Kidney (tissue), 14 donors: ENCODE results near the gene MREG. TPM values are rescaled to one million over a fixed set of nuclear protein-coding genes. Genes with fewer than 3 reads are reported as not detected.
A peak's percentile ranks its signal among the peaks of the same experiment; 100 is the strongest.

Experiments used
- DNase-seq, 5 donors: peaks; one replicate each; pipeline ENCODE4 v3.0.0-alpha.2; 2013 to 2020
- FAIRE-seq: peaks from 2 replicates; lab custom pipeline; 2012; peaks lifted over from hg19 to GRCh38; lab: Jason Lieb, UNC
- H3K27ac ChIP-seq, 2 donors: one replicate each; pipeline ENCODE4 v1.7.0; 2013; ENCODE audit warnings: low read depth in 2 of 2, low read length in 2 of 2, inconsistent platforms in 1 of 2
- H3K27me3 ChIP-seq: one replicate; pipeline ENCODE4 v1.7.1; 2013; ENCODE audit warnings: low read length, inconsistent platforms; ENCODE audit not compliant: control insufficient read depth, insufficient read depth
- H3K36me3 ChIP-seq, 3 donors: one replicate each; pipeline versions ENCODE4 v1.7.0 to v1.7.1; 2013; ENCODE audit warnings: low read length in 3 of 3, control low read depth in 1 of 3, inconsistent platforms in 1 of 3; ENCODE audit not compliant: insufficient read depth in 3 of 3, control insufficient read depth in 2 of 3
- H3K4me1 ChIP-seq, 3 donors: one replicate each; pipeline versions ENCODE4 v1.7.0 to v1.7.1; 2013; ENCODE audit warnings: low read length in 3 of 3, inconsistent platforms in 1 of 3, low read depth in 1 of 3; ENCODE audit not compliant: control insufficient read depth in 2 of 3, insufficient read depth in 2 of 3
- H3K4me3 ChIP-seq, 3 donors: one replicate each; pipeline versions ENCODE4 v1.7.0 to v1.8.1; 2013; ENCODE audit warnings: low read length in 3 of 3, control low read depth in 1 of 3, inconsistent platforms in 1 of 3
- H3K9ac ChIP-seq, 3 donors: one replicate each; pipeline versions ENCODE4 v1.7.0 to v1.7.1; 2013; ENCODE audit warnings: low read length in 3 of 3, control low read depth in 1 of 3, inconsistent platforms in 1 of 3
- H3K9me3 ChIP-seq, 3 donors: one replicate each; pipeline versions ENCODE4 v1.7.0 to v1.7.1; 2013; ENCODE audit warnings: low read length in 3 of 3, control low read depth in 1 of 3, inconsistent platforms in 1 of 3; ENCODE audit not compliant: control insufficient read depth in 2 of 3, insufficient read depth in 1 of 3
- intact Hi-C: fragments of 100-400 bp; cut with DNase I; formaldehyde crosslinking; loops from one replicate; pipeline ENCODE4 v1.11.1; 2022
- polyA plus RNA-seq: library from polyadenylated mRNA; stranded (reverse); fragments of 350-450 nt; fragmentation: Illumina TruSeq; extraction: RNeasy Lipid Tissue Mini Kit (QIAGEN cat#74804); gene quantifications from one replicate; pipeline ENCODE4 v1.2.3, GENCODE V29; 2014; ENCODE audit warnings: low read depth, low replicate concordance; ENCODE audit not compliant: insufficient read depth
- total RNA-seq: library from RNA; stranded (reverse); fragmentation: NEBNext Ultra II Directional; extraction: Animal tissue kit (Norgen Biotek cat#: 25700); gene quantifications from one replicate; pipeline ENCODE4 v1.2.1, GENCODE V29; 2021
- TF ChIP-seq, protein P1 (sequence below): IDR thresholded peaks from 3 replicates; pipeline ENCODE4 v1.5.1; 2012; ENCODE audit warnings: mild to moderate bottlenecking, moderate library complexity, borderline replicate concordance; ENCODE audit not compliant: insufficient read depth; ENCODE audit errors: extremely low read depth
- donor health status: control.
- donor health status: control.
- donor health status: control.
- donor health status: control.
- donor health status: control.
- donor health status: DM: yes; HTN: yes; CAD: no.
- donor health status: Normal renal cell carcinoma (clear cell type).

Gene MREG
- total and polyA plus RNA-seq, 2 donors from 2014 or later: 3.6 to 16.7 TPM

DNA sequence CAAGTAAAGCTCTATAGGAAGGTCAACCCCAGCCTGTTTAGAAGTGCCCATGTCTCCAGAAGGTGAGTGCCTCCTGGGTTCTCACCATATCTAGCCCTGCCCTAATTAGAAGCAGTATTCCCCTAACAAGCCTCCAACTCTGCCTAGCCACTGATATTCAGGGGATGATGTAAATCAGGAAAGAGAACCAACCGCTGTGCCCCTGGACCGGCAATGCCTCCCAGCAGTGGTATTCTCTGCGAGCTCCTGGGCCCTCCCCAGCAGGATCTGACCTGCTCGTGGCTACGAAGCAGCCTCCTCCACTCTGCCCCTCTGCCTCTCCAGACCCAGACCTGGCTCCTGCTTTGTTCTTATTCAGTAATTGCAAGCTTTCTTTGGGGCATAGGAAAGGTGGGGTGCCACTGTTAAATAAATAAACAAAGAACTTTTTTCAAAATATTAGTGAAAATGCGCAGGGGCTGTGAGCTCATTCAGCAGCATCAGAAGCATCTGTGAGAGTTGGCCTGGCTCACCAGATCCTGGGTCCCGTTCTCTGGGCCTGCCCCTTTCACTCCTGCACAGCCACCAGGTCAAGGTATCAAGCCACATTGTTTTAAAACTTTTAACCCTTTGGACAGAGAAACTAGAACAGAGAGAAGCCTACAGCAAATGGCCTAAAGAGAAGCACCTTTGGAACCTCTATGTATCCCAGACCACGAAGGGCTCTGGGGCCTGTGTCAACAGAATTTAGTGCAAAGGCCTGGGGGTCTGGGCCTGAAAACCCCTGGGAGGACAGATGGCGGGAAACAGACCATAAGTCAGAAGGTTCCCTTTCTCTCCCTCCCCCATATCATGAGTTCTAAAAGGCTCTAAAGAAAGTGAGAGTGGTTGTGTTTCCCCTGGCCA is 11.9 kb downstream of the MREG start:
- intact Hi-C loops: no loop called here
- TF ChIP-seq, protein P1, sequence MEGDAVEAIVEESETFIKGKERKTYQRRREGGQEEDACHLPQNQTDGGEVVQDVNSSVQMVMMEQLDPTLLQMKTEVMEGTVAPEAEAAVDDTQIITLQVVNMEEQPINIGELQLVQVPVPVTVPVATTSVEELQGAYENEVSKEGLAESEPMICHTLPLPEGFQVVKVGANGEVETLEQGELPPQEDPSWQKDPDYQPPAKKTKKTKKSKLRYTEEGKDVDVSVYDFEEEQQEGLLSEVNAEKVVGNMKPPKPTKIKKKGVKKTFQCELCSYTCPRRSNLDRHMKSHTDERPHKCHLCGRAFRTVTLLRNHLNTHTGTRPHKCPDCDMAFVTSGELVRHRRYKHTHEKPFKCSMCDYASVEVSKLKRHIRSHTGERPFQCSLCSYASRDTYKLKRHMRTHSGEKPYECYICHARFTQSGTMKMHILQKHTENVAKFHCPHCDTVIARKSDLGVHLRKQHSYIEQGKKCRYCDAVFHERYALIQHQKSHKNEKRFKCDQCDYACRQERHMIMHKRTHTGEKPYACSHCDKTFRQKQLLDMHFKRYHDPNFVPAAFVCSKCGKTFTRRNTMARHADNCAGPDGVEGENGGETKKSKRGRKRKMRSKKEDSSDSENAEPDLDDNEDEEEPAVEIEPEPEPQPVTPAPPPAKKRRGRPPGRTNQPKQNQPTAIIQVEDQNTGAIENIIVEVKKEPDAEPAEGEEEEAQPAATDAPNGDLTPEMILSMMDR: no peak
- FAIRE-seq: no peak

DNA sequence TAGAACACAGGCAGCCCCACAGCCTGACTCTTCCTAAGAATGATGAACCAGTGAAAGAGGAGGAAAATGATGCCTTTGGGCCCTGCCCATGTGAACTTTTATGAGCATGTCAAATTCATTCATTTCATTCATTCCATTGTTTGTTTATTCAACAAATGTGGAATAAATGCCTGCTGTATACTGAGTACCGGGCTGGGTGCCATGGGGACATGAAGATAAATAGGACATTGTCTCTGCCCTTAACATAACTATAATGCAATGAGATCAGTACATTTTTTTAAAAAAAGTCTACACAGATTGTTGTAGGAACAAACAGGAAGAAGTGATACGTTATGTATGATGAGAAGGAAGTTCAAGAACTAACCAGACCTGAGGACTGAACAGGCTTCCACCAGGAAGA is 14.7 kb downstream of the MREG start:
- no peak for DNase-seq

More for the DNA sequence above, 11.9 kb downstream of the MREG start:
- Histone ChIP-seq H3K9me3 (no peaks in the 10 kb centered on the region), H3K9ac (no peak overlapping the region), H3K4me1 (peaks cover 0 to 6% (median 0%) of the 10 kb centered on the region in 3 donors), H3K36me3 (peaks cover 0 to 5% (median 4%) of the 10 kb centered on the region in 3 donors), H3K4me3 (no peak overlapping the region), H3K27me3 (no peaks in the 10 kb centered on the region), H3K27ac (no peak overlapping the region)
- DNase-seq: peak in 2 of 5 donors; percentile 33 to 37

DNA sequence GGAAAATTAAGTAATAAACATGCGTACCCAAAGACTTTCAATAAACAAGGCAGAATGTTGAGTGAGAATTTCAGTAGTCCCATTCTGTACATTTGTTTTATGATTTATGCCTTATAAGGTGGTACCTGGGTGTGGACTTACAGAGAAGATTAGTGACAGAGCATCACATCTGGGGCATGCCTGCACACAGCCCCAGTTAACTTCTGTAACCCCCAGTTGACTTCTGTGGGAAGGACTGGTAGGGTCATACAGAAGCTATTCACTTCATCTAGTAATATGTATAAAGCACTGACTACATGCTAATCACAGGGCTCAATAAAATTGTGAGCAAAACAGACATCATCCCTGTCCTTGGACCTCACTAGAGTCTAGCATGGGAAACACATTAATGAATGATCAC is 16.1 kb downstream of the MREG start:
- FAIRE-seq (no peak), DNase-seq (no peak)
- intact Hi-C loops: no loop called here
- Histone ChIP-seq H3K9me3 (no peaks in the 10 kb centered on the region), H3K27me3 (no peaks in the 10 kb centered on the region), H3K9ac (no peak overlapping the region), H3K4me3 (no peak overlapping the region), H3K36me3 (peaks cover 0 to 13% (median 12%) of the 10 kb centered on the region in 3 donors), H3K27ac (no peak overlapping the region), H3K4me1 (peaks cover 0 to under 1% (median 0%) of the 10 kb centered on the region in 3 donors)
- TF ChIP-seq, protein P1: no peak

More for the DNA sequence above, 14.7 kb downstream of the MREG start:
- FAIRE-seq: no peak
- TF ChIP-seq, protein P1: no peak
- no peaks in the 10 kb centered on the region for H3K9me3 ChIP-seq
- H3K9ac ChIP-seq: no peak overlapping the region
- H3K4me3 ChIP-seq: no peak overlapping the region
- intact Hi-C loops: no loop called here
- H3K36me3 ChIP-seq: peaks cover 0 to 13% (median 12%) of the 10 kb centered on the region in 3 donors
- H3K27me3 ChIP-seq: no peaks in the 10 kb centered on the region
- H3K27ac ChIP-seq: no peak overlapping the region
- peaks cover 0 to 6% (median 0%) of the 10 kb centered on the region in 3 donors for H3K4me1 ChIP-seq
